GM21723 (cell line): ENCODE results near the gene ACAD9.
A peak's percentile ranks its signal among the peaks of the same experiment; 100 is the strongest.
"Not testable (repeated sequence)": the region's sequence is repeated elsewhere in the genome, so short reads cannot be mapped to it uniquely, and the experiment has no call there.

Experiments
- ATAC-seq: cut with Tn5 transposase; IDR thresholded peaks from one replicate; pipeline ENCODE4 v1.9.1; 2021; ENCODE audit warnings: mild to moderate bottlenecking, moderate library complexity; ENCODE audit not compliant: unreplicated experiment

The ACAD9 gene

DNA sequence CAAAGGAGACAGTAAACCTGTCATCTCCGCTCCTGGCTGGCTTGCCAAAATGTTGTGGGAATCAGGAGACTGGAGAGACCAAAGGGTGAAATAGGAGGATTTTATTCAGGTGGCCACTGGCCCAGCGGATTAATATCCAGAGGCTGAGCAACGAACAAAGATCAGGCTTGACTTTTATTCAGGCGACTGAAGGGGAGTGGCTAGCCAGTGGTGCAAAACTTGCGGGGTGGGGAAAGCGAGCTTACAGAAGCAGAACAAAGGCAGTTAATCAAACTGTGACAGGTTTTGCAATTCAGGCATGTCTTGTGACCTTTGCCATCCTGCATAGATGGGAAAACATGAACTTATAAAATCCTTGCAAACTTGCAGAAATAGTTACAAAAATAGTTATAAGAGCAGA lies 19.8 kb upstream of the ACAD9 start:
- ATAC-seq: no peak

DNA sequence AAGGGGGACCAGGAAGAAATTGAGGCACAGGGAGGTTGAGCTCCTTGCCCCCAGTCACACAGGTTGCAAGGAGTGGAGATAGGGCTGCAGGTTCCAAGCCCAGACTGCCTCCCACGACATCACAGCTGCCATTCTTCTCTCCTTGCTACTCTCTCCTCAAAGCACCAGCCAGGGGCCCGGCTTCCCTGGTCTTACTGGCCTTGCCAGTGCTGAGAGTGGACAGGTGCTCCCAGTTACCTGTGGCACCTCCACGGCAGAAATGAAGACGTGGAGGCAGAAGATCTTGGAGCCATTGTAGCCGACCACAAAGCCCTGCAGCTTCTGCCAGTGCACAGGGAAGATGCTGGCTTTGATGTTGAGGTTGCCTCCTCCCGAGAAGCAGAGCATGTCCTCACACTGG lies 17.9 kb upstream of the ACAD9 start:
- no peak for ATAC-seq

DNA sequence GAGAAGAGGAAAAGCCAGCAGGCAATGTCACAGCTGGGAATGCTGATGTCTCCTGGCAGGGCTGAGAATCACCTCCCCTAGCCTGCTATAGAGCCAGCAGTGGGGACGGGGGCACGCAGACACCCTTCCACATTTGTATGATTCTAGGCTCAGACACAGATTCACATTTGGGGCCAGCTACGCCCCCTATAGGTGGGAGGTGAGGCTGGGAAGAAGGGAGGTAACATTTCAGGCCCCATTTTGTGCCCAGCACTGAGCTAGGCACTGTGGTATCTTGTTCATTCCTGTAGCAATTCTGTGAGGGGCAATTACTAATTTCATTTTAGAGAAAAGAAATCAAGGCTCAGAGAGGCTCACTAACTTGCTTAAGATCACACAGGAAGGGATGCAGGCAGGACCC lies 15.9 kb upstream of the ACAD9 start:
- no peak for ATAC-seq

DNA sequence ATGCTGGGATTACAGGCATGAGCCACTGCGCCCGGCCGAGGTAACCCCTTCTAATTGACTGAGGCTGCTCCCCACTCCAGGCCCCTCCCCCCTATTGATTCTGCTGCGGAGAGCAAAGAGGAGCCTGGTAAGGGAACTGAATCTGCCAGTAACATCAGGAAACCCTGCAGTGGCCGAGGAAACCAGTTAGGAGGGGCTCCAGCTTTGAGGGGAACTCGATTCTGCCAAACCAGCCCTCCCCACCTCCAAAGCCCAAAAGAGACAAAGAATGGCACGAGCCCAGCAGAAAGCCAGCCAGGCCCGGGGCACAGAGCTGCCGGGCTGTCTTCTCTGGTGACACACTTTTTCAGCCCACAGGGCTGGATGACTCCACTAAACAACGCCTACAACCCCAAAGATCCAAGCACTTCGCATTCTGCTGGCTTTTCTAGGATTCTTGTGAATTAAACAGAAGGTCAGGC lies 15.0 kb upstream of the ACAD9 start:
- no peak for ATAC-seq

DNA sequence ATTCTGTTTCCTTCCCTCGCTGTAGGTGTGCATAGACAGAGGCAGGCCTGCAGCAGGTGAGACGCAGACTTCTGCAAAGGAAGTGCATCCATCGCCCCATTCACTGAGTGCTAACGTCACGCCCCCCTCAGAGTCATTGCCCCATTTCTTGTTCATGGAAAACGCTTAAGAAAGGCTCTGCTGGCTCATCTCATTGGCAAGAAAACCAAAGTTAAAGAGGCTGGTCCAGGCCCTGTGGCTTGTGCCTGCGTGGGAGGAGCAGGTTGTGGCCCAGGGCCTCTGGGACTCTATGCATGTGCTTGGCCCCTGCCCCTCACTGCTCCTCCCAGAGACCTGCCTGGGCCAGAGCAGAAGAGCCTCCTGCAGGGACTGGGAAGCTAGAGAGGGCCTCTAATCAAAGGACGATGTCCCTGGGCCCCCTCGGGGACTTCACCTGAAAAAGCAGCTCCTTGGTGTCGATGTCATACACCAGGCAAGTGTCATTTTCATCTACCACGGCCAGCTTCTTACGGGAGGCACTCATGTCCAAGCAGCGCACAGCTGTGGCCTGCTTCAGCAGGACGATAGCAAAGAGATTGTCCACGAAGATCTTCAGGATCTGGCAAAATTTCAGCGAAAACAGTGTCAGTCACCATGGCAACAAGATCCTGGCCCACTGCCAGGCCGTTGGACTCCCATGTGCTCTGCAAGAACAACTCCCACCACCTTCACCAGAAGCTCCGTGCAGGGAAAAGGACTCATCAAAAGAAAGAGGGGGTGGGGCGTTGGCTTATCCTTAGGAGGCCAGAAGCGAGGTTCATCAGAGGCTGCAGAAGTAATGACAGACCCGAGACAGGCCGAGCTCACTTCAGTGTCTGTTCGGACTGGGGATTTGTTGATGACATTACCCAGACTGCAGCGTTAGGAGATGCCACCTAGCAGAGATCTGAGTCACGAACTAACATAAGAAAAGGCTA lies 14.3 kb upstream of the ACAD9 start:
- not testable (repeated sequence) for ATAC-seq

DNA sequence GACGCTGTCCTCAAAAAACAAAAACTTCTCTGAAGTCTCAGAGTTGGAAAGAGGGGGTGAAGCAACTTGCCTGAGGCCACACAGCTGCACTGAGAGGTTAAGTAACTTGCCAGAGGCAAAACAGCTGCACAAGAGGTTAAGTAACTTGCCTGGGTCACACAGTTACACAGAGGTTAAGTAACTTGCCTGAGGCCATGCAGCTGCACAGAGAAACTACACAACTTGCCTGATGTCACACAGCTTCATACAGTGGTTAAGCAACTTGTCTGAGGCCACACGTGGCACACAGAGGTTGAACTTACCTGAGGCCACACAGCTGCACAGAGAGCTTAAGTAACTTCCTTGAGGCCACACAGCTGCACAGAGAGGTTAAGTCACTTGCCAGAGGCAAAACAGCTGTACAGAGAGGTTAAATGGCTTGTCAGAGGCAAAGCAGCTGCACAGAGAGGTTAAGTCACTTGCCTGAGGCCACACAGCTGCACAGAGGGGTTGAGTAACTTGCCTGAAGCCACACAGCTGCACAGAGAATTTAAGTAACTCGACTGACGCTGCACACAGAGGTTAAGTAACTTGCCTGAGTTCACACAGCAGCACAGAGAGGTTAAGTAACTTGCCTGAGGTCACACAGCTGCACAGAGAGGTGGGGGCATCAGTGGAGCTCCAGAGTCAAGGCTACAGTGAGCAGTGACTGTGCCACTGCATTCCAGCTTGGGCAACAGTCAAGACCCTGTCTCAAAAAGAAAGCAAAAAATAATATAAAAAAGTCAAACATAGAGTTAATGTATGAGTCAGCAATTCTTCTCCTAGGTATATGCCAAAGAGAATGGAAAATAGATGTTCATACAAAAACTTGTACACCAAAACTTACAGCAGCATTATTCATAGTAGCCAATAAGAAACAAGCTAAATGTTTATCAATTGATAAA lies 12.0 kb upstream of the ACAD9 start:
- no peak for ATAC-seq

DNA sequence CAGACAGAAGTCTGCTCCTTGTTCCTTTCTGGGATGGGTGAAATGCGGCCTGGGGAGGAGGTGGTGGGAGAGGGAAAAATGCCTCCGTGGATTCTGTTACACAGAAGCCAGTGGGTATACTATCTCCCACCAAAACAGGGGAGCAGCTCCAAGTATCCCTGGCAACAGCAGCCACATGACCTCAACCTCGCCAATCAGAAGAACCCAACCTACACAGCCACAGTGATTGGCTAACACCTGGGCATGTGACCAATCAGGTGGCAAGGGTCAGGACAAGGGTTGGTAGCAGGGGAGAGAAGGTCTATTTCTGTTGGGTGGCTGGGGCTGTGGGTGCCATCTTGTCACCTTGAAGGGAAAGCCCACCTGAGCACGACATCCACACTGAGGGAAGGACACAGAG lies 9.1 kb upstream of the ACAD9 start:
- no peak for ATAC-seq

DNA sequence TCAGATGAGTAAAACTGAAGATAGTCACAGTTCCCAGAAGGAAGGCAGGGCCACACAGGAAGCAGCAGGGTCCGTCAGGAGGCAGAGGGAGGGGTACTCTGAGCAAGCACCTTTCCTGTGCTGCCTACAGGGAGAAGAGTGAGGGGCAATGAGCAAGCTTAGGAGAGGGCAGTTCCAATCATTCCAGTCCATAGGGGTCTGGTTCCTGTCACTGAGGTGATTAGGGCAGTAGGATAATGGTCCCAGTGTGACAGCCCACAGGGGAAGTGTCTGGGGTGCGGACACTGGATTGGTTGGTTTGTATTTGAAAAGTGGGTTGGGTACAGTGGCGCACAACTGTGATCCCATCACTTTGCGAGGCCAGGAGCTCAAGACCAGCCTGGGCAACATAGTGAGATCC lies 7.1 kb upstream of the ACAD9 start:
- ATAC-seq: no peak

DNA sequence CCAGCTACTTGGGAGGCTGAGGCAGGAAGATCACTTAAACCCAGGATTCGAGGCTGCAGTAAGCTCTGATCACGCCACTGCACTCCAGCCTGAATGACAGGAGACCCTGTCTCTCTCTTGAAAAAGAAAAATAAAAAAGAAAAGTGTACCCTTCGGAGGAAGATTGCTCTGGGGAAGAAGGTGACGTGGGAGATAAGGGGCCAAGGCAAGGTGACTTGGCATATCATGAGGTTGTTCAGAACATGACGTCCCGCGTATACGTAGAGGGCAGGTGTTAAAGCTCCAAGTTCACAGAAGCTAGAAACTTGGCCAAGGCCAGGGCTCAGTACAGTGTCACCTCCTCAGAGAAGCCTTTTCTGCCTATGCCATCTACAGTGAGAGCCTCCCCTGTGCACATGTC lies 6.7 kb upstream of the ACAD9 start:
- ATAC-seq: no peak

DNA sequence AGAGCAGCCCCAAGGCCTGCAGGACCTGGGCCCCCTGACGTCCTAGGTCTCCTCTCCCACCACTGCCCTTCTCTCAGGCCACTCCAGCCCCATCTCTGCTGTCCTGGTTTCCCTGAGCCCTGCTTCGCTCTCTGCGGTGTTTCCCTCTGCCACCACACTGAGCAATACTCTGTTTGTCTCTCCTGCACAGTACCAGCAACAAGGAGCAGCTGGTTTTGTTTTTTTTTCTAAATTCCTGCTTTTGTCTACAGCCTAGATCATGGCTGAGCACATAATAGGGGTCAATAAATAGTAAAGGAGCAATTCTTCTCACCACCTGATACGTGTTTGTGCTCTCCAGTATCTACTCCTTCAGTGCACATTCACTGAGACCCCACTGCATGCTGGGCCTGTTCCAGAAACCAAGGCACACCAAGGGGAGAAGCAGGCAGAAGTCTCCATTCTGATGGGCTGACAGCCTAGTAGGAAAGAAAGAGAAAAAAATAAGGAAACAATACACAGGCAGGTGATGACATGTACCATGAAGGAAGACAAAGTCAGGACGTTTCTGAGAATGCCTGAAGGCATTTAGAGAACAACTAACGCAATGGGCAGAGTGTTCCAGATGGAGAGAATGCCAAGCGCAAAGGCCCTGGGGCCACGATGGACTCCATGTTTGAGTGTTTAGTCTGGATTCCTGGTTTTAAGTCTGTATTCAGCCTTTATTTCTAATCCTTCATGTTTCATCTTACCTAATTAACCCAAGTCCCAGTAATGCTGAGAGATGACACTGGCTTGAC lies 6.0 kb upstream of the ACAD9 start:
- ATAC-seq: no peak

DNA sequence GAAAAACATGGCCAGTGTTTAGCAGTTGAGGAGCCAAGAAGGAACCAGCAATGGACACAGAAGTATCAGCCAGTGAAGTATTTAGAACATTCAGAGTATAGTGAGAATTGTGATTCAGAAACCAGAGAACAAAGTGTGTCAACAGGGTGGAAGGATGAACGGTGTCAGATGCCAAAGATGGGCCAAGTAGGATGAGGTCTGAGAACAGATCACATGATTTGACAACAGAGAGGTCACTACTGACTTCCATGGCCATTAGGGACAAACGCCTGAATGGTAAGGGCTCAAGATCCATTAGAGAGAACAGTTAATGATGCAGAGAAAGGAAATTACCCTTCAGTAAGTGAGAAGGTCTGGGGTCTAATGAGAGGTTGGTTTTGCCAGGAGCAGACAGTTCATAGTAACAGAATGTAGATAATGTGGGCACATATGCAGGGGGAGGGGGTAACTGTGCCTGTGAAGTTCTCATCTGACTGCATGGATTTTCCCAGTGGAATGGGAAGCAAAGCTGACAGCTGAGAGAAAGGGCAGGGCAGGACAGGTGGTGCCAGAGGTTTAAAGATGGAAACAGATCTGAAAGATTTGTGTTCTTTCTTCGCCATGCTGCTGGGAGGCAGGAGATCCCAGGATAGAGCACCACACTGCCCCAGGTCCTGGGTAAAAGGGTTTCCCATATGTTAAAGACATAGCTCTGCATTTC lies 4.8 kb upstream of the ACAD9 start:
- ATAC-seq: no peak

DNA sequence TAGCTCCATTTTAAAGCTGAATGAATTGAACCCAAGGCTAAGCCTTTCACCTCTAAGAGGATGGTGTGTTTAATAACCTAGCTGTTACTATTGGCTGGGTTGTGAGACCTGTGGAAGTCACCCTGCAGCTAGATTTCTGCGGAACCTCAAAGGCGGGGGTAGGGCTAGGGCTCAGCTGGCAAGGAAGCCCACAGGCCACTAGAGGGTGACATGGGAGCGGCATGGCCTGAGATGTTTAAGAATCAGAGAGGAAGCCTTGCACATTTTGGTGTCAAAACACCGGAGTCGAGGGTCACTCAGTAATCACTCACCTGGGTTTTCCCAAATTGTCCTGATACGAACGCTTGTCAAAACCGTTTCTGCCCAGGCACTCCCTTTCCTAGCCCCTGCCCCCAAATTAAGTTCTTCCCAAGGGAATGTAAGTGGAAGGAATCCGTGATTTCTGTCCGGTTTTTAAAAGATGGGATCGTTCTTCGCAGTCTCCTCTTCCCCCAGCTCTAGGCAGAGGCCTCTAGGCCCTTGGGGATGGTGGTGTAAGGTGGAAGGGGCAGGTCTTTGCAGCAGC lies 3.8 kb upstream of the ACAD9 start:
- no peak for ATAC-seq

DNA sequence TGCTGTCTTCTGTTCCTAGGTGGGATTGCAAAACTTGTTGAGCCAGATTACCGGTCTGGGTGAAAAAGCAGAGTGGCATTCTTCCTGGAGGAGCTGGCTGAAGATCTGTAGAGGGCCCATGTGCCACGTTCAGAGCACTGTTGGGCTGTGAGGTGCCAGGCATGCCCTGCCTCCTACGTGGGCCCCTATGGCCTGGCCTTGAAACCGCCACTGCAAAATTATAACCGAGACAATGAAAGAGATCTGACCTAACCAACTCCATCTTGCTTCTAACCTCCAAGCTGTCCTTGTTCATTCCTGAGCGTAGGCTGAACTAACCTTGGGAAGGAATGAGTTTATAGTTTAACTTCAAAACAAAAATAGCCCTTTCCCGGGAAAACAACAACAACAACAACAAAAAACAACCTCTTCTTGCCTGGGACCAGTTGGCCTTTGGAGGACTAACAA lies 1.4 kb upstream of the ACAD9 start:
- no peak for ATAC-seq

DNA sequence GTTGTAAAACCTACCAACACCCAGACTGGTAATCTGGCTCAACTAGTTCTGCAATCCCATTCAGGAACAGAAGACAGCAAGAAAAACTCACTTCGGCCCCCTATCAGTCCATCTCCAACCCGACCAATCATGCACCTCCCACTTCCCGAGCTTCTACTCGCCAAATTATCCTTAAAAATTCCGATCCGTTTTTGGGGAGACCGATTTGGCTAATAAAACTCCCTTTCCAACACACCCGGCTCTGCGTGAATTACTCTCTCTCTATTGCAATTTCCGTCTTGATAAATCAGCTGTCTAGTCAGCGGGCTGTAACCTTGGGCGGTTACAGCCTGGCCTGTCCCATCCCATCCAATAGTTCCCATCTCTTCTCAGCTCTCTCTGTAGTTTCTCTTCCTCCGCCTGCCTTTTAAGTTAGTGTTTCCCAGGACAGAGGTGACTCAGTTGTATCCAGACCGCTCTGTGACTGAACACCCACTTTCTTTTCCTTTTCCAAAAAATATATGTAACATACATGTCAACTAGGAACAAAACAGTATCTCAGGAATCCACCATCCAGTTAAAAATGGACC lies 780 bp upstream of the ACAD9 start:
- ATAC-seq: peak; percentile 23

DNA sequence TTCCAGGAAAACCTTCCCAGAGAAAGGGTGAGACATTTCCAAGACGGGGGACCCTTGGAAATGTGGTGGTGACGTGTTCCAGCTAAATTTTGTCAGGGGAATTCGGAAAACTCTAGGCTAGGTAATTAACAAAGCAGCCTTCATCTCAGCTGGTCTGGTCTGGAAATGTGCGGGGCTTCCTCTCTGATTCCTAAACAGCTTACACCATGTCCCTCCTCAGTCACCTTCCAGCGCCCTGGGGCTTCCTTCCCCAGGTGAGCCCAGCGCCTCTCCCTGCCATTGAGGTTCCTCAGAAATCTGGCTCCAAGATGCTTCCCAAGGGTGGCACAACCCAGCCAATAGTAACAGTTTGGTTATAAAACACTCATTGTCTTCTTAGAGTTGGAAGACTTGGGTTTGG lies 571 bp downstream of the ACAD9 start:
- ATAC-seq: no peak

DNA sequence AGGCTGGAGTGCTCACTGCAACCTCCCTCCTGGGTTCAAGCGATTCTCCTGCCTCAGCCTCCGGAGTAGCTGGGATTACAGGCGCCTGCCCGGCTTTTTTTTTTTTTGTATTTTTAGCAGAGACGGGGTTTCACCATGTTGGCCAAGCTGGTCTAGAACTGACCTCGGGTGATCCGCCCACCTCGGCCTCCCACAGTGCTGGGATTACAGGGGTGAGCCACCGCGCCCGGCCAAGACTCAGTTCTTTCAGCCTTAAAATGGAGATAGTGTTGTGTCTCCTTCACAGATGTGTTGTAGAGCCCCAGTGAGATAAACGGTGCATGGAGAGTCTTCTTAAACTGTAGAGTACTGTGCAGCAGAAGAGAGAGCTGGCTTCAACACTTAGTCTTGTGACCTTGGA lies 1.0 kb downstream of the ACAD9 start:
- ATAC-seq: not testable (repeated sequence)

DNA sequence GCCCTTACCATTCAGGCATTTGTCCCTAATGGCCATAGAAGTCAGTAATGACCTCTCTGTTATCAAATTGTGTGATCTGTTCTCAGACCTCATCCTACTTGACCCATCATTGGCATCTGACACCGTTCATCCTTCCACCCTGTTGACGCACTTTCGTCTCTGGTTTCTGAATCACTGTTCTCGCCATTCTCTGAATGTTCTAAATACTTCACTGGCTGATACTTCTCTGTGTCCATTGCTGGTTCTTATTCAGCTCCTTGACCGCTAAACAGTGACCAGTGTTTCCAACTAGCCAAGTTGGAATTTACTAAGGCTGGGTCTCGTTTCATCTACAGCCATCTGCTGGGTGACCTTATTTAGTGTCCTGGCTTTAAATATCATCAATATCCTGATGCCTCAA lies 2.2 kb downstream of the ACAD9 start:
- no peak for ATAC-seq

DNA sequence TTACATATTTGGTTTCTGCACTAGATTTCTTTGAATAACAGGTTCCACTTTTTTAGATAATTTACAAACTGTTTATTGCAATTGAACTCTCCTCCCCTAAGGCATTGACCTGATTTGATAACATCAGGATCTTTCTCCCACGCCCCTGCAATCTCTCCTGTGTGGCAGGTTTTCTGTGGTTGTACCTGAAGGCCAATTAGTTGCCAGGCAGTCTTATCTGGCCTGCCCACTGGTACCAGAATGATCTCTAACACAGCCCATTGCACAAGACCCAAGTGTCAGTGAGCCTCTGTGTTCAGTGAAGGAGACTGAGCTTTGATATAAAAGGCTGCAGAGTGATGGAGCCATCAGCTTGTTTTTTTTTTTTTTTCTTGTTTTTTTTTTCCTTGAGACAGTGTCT lies 3.3 kb downstream of the ACAD9 start:
- no peak for ATAC-seq

DNA sequence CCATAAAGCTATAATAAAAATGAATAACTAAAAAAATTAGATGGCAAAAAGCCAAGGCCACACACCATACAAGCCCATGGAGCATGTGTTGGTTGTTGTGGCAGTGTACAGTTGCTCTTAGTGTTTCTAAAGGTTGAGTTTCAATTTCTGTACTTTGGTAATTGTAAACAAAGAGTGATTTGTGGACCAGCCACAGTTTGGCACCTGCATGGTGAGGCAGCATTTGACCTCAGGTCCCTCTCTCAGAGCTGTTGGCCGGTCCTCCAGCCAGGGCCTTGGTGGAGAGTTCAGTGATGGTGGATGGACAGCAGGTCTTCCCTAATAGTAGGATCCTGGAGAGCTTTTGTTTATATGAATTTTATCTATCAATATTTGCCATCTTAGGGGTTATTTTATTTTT lies 5.6 kb downstream of the ACAD9 start:
- ATAC-seq: no peak
